ENCODE measurements around the gene SQOR.

GRCh38 chr15:45618813-45619212 lies 16.0 kb upstream of the SQOR start:
- no peak for TF ChIP-seq CTCF (conservative IDR thresholded peaks at IDR 0.05; ENCODE audit: low read depth, low read length)
- no peak for TF ChIP-seq EZH2 (IDR thresholded peaks at IDR 0.05; ENCODE audit: borderline replicate concordance, low read depth, low read length, poor library complexity, severe bottlenecking)
